H1 (cell line): ENCODE measurements around the gene RNF146. TPM values are rescaled to one million over a fixed set of nuclear protein-coding genes. Genes with fewer than 3 reads are reported as not detected.

Source experiments
- ATF2 ChIP-seq: IDR thresholded peaks from 2 replicates; pipeline ENCODE4 v1.6.1; 2012; ENCODE audit warnings: low read length, inconsistent platforms
- ATF3 ChIP-seq: IDR thresholded peaks from 2 replicates; pipeline ENCODE4 v1.6.1; 2011; ENCODE audit warnings: low read depth, mild to moderate bottlenecking, low read length; ENCODE audit not compliant: insufficient read depth
- CEBPB ChIP-seq: IDR thresholded peaks from 2 replicates; pipeline ENCODE4 v1.6.1; 2012; ENCODE audit warnings: low read depth, low read length
- CREB1 ChIP-seq: IDR thresholded peaks from 2 replicates; pipeline ENCODE4 v1.6.1; 2012; ENCODE audit warnings: inconsistent platforms
- CTCF ChIP-seq, 3 experiments: IDR thresholded peaks; 1 replicate in 2 of 3; 2 replicates in 1 of 3; pipeline versions ENCODE4 v1.5.1 to v1.6.1; 2011; ENCODE audit warnings: low read length in 3 of 3, mild to moderate bottlenecking in 3 of 3, inconsistent platforms in 2 of 3, low read depth in 1 of 3, moderate library complexity in 1 of 3; ENCODE audit not compliant: insufficient read depth in 1 of 3; ENCODE audit errors: control extremely low read depth in 1 of 3
- KDM4A ChIP-seq: IDR thresholded peaks from one replicate; pipeline ENCODE4 v1.7.1; 2012; ENCODE audit warnings: low read depth, mild to moderate bottlenecking, moderate library complexity, low read length, inconsistent platforms; ENCODE audit not compliant: severe bottlenecking
- KDM5A ChIP-seq: fragments of 200-600 bp; IDR thresholded peaks from 2 replicates; pipeline ENCODE4 v1.7.1; 2012; ENCODE audit warnings: mild to moderate bottlenecking, low read length, inconsistent platforms, mixed read lengths
- NANOG ChIP-seq: IDR thresholded peaks from 2 replicates; pipeline ENCODE4 v1.6.1; 2011; ENCODE audit warnings: low read length, low read depth, mild to moderate bottlenecking, inconsistent platforms; ENCODE audit not compliant: insufficient read depth, poor library complexity, severe bottlenecking
- PHF8 ChIP-seq: fragments of 200-600 bp; sonication (generic); conservative IDR thresholded peaks from 2 replicates; pipeline ENCODE4 v1.7.1; 2012; ENCODE audit warnings: low read depth, mild to moderate bottlenecking, inconsistent platforms, low read length, moderate library complexity
- POLR2A ChIP-seq, 2 experiments: IDR thresholded peaks; 1 replicate in 1 of 2; 2 replicates in 1 of 2; pipeline ENCODE4 v1.6.1; 2011; ENCODE audit warnings: low read depth in 2 of 2, low read length in 2 of 2, mild to moderate bottlenecking in 2 of 2; ENCODE audit errors: control extremely low read depth in 1 of 2
- POLR2AphosphoS5 ChIP-seq: IDR thresholded peaks from 2 replicates; pipeline ENCODE4 v1.6.1; 2011; ENCODE audit warnings: low read depth, low read length
- SIN3A ChIP-seq, 2 experiments: IDR thresholded peaks in 1 of 2; conservative IDR thresholded peaks in 1 of 2; 2 replicates each; pipeline ENCODE4 v1.6.1; 2011 to 2012; ENCODE audit warnings: low read length in 2 of 2, improper control_type of control experiment in 1 of 2, low read depth in 1 of 2, mild to moderate bottlenecking in 1 of 2
- SIRT6 ChIP-seq: IDR thresholded peaks from one replicate; pipeline ENCODE4 v1.7.1; 2012; ENCODE audit warnings: low read length, inconsistent platforms
- SIX5 ChIP-seq: IDR thresholded peaks from 2 replicates; pipeline ENCODE4 v1.6.1; 2011; ENCODE audit warnings: mild to moderate bottlenecking, low read depth, low read length
- SRF ChIP-seq: IDR thresholded peaks from 2 replicates; pipeline ENCODE4 v1.6.1; 2011; ENCODE audit warnings: mild to moderate bottlenecking, low read depth, low read length, moderate library complexity
- TAF1 ChIP-seq: IDR thresholded peaks from 2 replicates; pipeline ENCODE4 v1.6.1; 2011; ENCODE audit warnings: mild to moderate bottlenecking, low read depth, low read length
- TAF7 ChIP-seq: optimal IDR thresholded peaks from 2 replicates; pipeline ENCODE3; 2011; ENCODE audit warnings: low read depth, mild to moderate bottlenecking, inconsistent platforms, low read length, moderate library complexity, borderline replicate concordance
- TEAD4 ChIP-seq: IDR thresholded peaks from 2 replicates; pipeline ENCODE4 v1.6.1; 2012; ENCODE audit warnings: low read depth, low read length, inconsistent platforms, mixed read lengths
- YY1 ChIP-seq: IDR thresholded peaks from 2 replicates; pipeline ENCODE4 v1.6.1; 2011; ENCODE audit warnings: low read depth, mild to moderate bottlenecking, low read length
- ZNF274 ChIP-seq: IDR thresholded peaks from 2 replicates; pipeline ENCODE4 v1.7.0; 2012; ENCODE audit warnings: low read length, borderline replicate concordance; ENCODE audit errors: extremely low read depth
- polyA plus RNA-seq, 7 experiments: library from polyadenylated mRNA; depleted of rRNA in 3 of 7; stranded (reverse) in 5 of 7; unstranded in 2 of 7; fragments of >200 nt in 5 of 7; fragments of 200-250 nt in 2 of 7; gene quantifications; 1 replicate in 5 of 7; 2 replicates in 1 of 7; 4 replicates in 1 of 7; pipeline versions ENCODE4 v1.2.1 to v1.2.3, GENCODE V29; 2011 to 2013; ENCODE audit warnings: missing spikeins in 2 of 7, mixed read lengths in 2 of 7
- total RNA-seq: library from RNA; stranded (reverse); fragmentation: NEBNext Ultra II Directional; extraction: Animal tissue kit (Norgen Biotek cat#: 25700); gene quantifications from 2 replicates; pipeline ENCODE4 v1.2.1, GENCODE V29; 2021

The RNF146 gene
- total and polyA plus RNA-seq, 2 of the 8 experiments (the other 6 are each of a cell fraction or from before 2014, with no cell fraction given) = 16.1 to 30.8 TPM

- TF ChIP-seq CTCF (IDR thresholded peaks at IDR 0.05; ENCODE audit: control extremely low read depth in 1 of 3, insufficient read depth in 1 of 3, low read depth in 1 of 3, low read length in 3 of 3) (no peak), ATF2 (no peak), ZNF274 (no peak), PHF8 (peak; percentile 90), KDM5A (no peak), TEAD4 (no peak), NANOG (no peak), KDM4A (peak; percentile 75), YY1 (peak; percentile 95), POLR2AphosphoS5 (peak; percentile 64), ATF3 (no peak), TAF7 (no peak), SRF (no peak), CREB1 (no peak), SIN3A (conservative IDR thresholded peaks at IDR 0.05 in 1 of 2, IDR thresholded peaks at IDR 0.05 in 1 of 2; ENCODE audit: low read depth in 1 of 2, low read length in 2 of 2) (peak in 1 of 2 experiments; percentile 32; a peak in 2 of 4 replicates), POLR2A (IDR thresholded peaks at IDR 0.05; ENCODE audit: control extremely low read depth in 1 of 2, low read depth in 2 of 2, low read length in 2 of 2) (peak; percentile 81 to 86), SIRT6 (no peak), SIX5 (no peak), CEBPB (no peak), TAF1 (peak; percentile 52)
Measured at GRCh38 chr6:127266892-127267645, 405 bp downstream of the RNF146 start (continued).
